GM12878 (cell line): Measurements from ENCODE around the gene MAST4. TPM values are rescaled to one million over a fixed set of nuclear protein-coding genes. Genes with fewer than 3 reads are reported as not detected.
A peak's percentile ranks its signal among the peaks of the same experiment; 100 is the strongest.

Source experiments
- CBX5 ChIP-seq: sonication (generic); IDR thresholded peaks from 2 replicates; pipeline ENCODE4 v1.6.1; 2016; ENCODE audit warnings: low read depth, moderate library complexity, mild to moderate bottlenecking, inconsistent platforms
- CEBPB ChIP-seq, 2 experiments: fragments of 150-350 bp in 1 of 2; IDR thresholded peaks; 2 replicates each; pipeline ENCODE4 v1.6.1; 2012 to 2014; ENCODE audit warnings: low read depth in 2 of 2, low read length in 2 of 2, borderline replicate concordance in 1 of 2, inconsistent platforms in 1 of 2
- CREB1 ChIP-seq: IDR thresholded peaks from 2 replicates; pipeline ENCODE4 v1.6.1; 2012; ENCODE audit warnings: low read depth, mild to moderate bottlenecking, inconsistent platforms
- E2F8 ChIP-seq: fragments of 450-650 bp; IDR thresholded peaks from 2 replicates; pipeline ENCODE4 v1.6.1; 2018; ENCODE audit warnings: mild to moderate bottlenecking, low read depth, moderate library complexity; ENCODE audit not compliant: partially characterized antibody
- EED ChIP-seq: sonication (generic); IDR thresholded peaks from 2 replicates; pipeline ENCODE4 v1.6.1; 2016; ENCODE audit warnings: antibody characterized with exemption, low read depth
- ELK1 ChIP-seq: IDR thresholded peaks from 2 replicates; pipeline ENCODE4 v1.6.1; 2012; ENCODE audit warnings: low read depth, low read length, improper control_type of control experiment
- FOXK2 ChIP-seq: fragments of 450-650 bp; IDR thresholded peaks from 2 replicates; pipeline ENCODE4 v1.6.1; 2017; ENCODE audit warnings: mild to moderate bottlenecking, moderate library complexity
- GABPA ChIP-seq: IDR thresholded peaks from 2 replicates; pipeline ENCODE4 v1.6.1; 2014; ENCODE audit warnings: antibody characterized with exemption, low read depth, mild to moderate bottlenecking, inconsistent platforms
- GATAD2B ChIP-seq: fragments of 450-650 bp; conservative IDR thresholded peaks from 2 replicates; pipeline ENCODE4 v1.6.1; 2017; ENCODE audit warnings: low read depth, mild to moderate bottlenecking, moderate library complexity
- HDGF ChIP-seq: fragments of 450-650 bp; IDR thresholded peaks from 2 replicates; pipeline ENCODE4 v1.6.1; 2016; ENCODE audit warnings: antibody characterized with exemption
- IKZF2 ChIP-seq, 2 experiments: fragments of 450-650 bp; IDR thresholded peaks; 2 replicates each; pipeline ENCODE4 v1.6.1; 2017; ENCODE audit warnings: mild to moderate bottlenecking in 2 of 2, moderate library complexity in 2 of 2
- MEF2A ChIP-seq: IDR thresholded peaks from 2 replicates; pipeline ENCODE4 v1.6.1; 2011; ENCODE audit warnings: low read depth, mild to moderate bottlenecking, low read length, moderate library complexity; ENCODE audit not compliant: insufficient read depth
- MTA2 ChIP-seq: fragments of 450-650 bp; IDR thresholded peaks from 2 replicates; pipeline ENCODE4 v1.6.1; 2016; ENCODE audit warnings: low read depth, mild to moderate bottlenecking, moderate library complexity
- MYB ChIP-seq: fragments of 150-350 bp; IDR thresholded peaks from 2 replicates; pipeline ENCODE4 v1.6.1; 2014; ENCODE audit warnings: mild to moderate bottlenecking, low read depth, low read length, borderline replicate concordance
- RB1 ChIP-seq: fragments of 450-650 bp; formaldehyde crosslinking; IDR thresholded peaks from 2 replicates; pipeline ENCODE4 v1.6.1; 2017; ENCODE audit warnings: mild to moderate bottlenecking, borderline replicate concordance
- SKIL ChIP-seq: fragments of 450-650 bp; IDR thresholded peaks from 2 replicates; pipeline ENCODE4 v1.6.1; 2017; ENCODE audit warnings: mild to moderate bottlenecking, low read depth, inconsistent platforms; ENCODE audit not compliant: poor library complexity, severe bottlenecking
- SMARCA5 ChIP-seq: fragments of 450-650 bp; IDR thresholded peaks from 2 replicates; pipeline ENCODE4 v1.6.1; 2017; ENCODE audit warnings: mild to moderate bottlenecking
- SPI1 ChIP-seq: IDR thresholded peaks from 2 replicates; pipeline ENCODE4 v1.6.1; 2011; ENCODE audit warnings: low read depth, mild to moderate bottlenecking, low read length, moderate library complexity, borderline replicate concordance; ENCODE audit not compliant: insufficient read depth
- STAT1 ChIP-seq: fragments of 450-650 bp; conservative IDR thresholded peaks from 2 replicates; pipeline ENCODE4 v1.6.1; 2014; ENCODE audit warnings: antibody characterized with exemption, mild to moderate bottlenecking
- TCF12 ChIP-seq: IDR thresholded peaks from 2 replicates; pipeline ENCODE4 v1.6.1; 2011; ENCODE audit warnings: low read depth, mild to moderate bottlenecking, low read length
- ZBTB40 ChIP-seq: fragments of 450-650 bp; IDR thresholded peaks from 2 replicates; pipeline ENCODE4 v1.6.1; 2016; ENCODE audit warnings: mild to moderate bottlenecking, moderate library complexity, borderline replicate concordance
- ZSCAN29 ChIP-seq: fragments of 450-650 bp; IDR thresholded peaks from 2 replicates; pipeline ENCODE4 v1.6.1; 2017; ENCODE audit warnings: mild to moderate bottlenecking, moderate library complexity
- polyA plus RNA-seq, 11 experiments: library from polyadenylated mRNA; depleted of rRNA in 4 of 11; unstranded in 6 of 11; stranded (reverse) in 5 of 11; fragments of >200 nt; fragmentation: Nextera tagmentation in 4 of 11; fragmentation: Illumina TruSeq in 1 of 11; extraction: Ambion mirVana in 4 of 11; extraction: Trizol in 1 of 11; gene quantifications; 1 replicate in 1 of 11; 2 replicates in 10 of 11; pipeline versions ENCODE4 v1.2.1 to v1.2.3, GENCODE V29; 2011 to 2016; ENCODE audit warnings: inconsistent platforms in 2 of 11, missing spikeins in 2 of 11, low read depth in 1 of 11
- total RNA-seq, 4 experiments: library from RNA; depleted of rRNA in 3 of 4; stranded (reverse); fragments of >200 nt in 3 of 4; fragmentation: Illumina TruSeq in 1 of 4; extraction: Trizol in 1 of 4; gene quantifications; 2 replicates each; pipeline versions ENCODE4 v1.2.1 to v1.2.3, GENCODE V29; 2013 to 2021

Gene MAST4
- total and polyA plus RNA-seq, 10 of the 15 experiments (the other 5 are each of a cell fraction or from before 2014, with no cell fraction given): 0.02 to 1.6 (median 0.29) TPM; not detected in 1

GRCh38 chr5:66639037-66639436 is 42.8 kb downstream of the MAST4 start (continued):
- TF ChIP-seq CEBPB (IDR thresholded peaks at IDR 0.05; ENCODE audit: borderline replicate concordance in 1 of 2, low read depth in 2 of 2, low read length in 2 of 2) (no peak), GABPA (peak; percentile 66), HDGF (no peak), ZSCAN29 (no peak), EED (peak; percentile 60), ELK1 (no peak), STAT1 (no peak), RB1 (no peak), GATAD2B (no peak), MTA2 (peak; percentile 85), IKZF2 (IDR thresholded peaks at IDR 0.05) (peak; percentile 66 to 83), MYB (no peak), SKIL (no peak), TCF12 (no peak), CBX5 (no peak), CREB1 (no peak), MEF2A (no peak), FOXK2 (no peak), E2F8 (no peak), SPI1 (peak; percentile 80; the same call in 1 of the 2 replicates), SMARCA5 (no peak), ZBTB40 (no peak)
